Measurements from ENCODE around the gene UST. TPM values are rescaled to one million over a fixed set of nuclear protein-coding genes. Genes with fewer than 3 reads are reported as not detected.

Gene UST
- total RNA-seq, 1 donor: 1.6 TPM

GRCh38 chr6:149050160-149050559, 303.3 kb downstream of the UST start:
- DNase-seq (ENCODE audit: low read depth in 2 of 3, low spot score in 2 of 3): no peak

DNA sequence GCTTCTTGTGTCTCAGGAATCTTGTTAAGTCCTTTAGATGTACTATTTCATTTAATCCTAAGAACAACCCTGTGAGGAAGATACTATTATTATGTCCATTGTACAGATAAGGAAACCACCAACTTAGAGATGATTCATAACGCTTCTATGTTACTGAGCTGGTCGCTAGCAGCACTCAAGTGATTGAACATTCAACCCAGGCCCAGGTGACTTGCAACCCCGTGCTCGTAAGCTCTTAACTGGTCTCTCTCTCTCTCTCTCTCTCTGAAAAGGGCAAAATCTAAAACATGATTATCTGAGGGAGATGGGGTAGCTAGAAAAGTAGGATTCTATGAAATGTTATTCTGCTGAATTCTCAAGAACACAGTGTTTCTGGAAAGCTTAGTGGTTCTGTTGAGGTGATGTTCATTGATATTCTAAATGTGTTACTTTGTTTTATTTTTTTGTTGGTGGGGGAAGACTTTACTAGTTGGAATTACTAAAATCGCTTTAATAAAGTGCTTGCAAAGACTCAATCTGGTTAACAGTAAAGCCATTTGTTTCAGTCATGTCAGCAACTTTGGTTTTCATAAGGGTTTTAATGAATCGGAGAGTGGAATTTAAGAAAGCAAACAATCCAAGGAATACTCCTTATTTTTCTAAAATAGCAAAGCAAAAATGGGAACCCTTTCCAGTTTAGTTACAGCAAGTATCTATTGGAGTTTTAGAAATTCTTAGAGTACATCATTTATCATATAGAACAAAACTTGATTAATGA, 305.7 kb downstream of the UST start:
- DNase-seq (ENCODE audit: low read depth in 2 of 3, low spot score in 2 of 3): no peak

- no peak for DNase-seq (ENCODE audit: low read depth in 2 of 3, low spot score in 2 of 3)
Measured at GRCh38 chr6:149053848-149054558, 307.2 kb downstream of the UST start.

- DNase-seq (ENCODE audit: low read depth in 2 of 3, low spot score in 2 of 3): no peak
Measured at GRCh38 chr6:149054559-149055194, 307.8 kb downstream of the UST start.

DNA sequence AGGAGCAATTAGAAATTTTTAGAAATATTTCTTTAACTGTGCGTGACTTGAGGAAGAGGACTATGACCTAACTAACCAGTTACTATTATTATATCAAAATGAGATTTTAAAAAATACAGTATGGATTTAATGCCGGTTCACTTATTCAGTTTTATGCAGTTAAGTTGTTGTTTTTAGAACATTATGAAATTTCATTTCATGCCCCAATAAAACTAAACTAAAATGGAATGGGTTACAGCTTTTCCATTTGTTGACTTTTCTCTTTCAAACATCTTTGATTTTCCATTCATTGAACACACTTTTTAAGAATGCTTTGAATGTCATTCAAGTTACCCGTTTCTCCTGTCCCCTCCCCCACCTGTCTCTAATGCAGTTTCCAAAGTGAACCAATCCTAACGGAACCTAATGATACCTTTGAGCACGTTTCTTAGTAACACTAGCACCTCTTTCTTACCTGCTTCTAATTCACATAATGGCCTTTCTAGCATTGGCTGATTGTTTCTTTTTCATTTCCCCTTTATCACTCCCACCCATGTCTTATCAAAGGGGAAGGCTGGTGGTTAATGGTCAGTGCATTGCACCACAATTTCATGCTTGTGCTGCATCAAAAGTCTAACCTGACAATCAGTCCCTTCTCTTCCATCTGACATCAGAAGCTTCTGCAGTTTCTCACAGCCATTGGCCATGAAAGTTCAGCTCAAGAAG, 308.5 kb downstream of the UST start:
- DNase-seq (ENCODE audit: low read depth in 2 of 3, low spot score in 2 of 3): peak in 1 of 3 donors; percentile 47

- DNase-seq (ENCODE audit: low read depth in 2 of 3, low spot score in 2 of 3): no peak
Measured at GRCh38 chr6:149056777-149057463, 310.1 kb downstream of the UST start.

DNA sequence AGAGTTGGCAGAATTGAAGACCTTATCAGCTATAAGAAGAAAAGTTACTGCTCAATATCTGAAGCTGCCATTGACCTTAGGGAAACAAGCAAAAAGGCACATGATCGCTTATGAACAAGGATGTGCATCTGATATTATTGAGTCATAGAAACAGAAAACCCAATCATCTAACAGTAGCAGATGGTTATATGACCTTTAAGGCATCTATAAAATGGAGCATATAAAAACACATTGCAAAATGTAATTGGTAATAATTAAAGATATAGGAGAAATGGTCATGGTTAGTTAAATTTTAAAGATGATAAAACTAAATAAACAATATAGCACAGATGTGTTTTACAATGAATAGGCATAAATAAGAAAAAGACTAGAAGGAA, 310.6 kb downstream of the UST start:
- DNase-seq (ENCODE audit: low read depth in 2 of 3, low spot score in 2 of 3): no peak

DNA sequence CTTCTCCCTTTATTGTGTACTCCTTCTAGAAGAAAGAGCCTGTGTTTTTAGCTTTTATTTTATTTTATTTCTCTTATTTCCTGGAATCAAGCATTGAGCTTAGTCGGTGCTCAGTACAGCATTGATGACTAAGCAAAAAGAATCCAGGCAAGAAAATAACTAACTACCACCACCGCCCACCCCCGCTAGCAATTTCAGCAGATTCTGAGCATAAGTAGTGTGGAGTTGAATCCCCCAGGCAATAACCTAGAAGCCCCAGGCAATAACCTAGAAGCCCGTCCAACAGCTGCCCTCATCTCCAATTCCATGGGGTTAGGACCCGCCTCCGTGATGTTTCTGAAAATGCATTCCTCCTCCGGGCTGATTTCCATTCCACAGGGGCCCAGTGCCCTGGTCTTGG, 312.7 kb downstream of the UST start:
- peak in 1 of 3 donors; percentile 40 for DNase-seq (ENCODE audit: low read depth in 2 of 3, low spot score in 2 of 3)

DNA sequence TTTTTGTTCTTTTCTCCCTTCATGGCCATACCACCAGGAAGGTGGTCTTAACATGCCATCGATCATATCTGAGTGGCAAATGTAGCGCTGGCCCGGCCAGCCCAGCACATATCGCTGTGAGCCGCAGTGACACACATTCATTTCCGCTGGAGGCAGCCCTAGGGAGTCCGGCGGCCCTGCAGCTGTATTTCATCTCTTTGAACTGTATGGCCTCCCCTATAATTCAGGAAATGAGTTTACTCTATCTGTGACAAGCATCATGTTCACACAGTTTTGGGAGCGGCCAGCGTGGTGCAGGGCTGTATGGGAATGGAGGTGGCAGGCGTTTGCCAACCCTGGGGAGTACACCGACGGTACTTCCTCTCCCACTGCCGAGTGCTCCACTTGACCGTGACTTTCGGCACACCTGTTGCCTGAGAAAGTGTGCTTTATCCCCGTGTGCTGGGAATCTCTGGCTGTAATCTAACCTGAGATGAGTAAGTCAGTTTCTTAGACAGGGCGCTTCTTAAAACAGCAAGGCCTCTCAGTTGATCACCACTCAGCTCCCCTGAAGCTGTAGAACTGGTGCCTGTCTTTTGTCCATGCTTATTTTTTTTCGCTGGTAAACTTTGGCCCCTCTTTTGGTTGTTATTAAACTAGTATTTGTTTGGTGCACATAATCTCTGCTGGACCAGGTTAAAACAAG, 313.6 kb downstream of the UST start:
- DNase-seq (ENCODE audit: low read depth in 2 of 3, low spot score in 2 of 3): peak in 2 of 3 donors; percentile 77 to 81

- no peak for DNase-seq (ENCODE audit: low read depth in 2 of 3, low spot score in 2 of 3)
Measured at GRCh38 chr6:149060985-149061760, 314.3 kb downstream of the UST start.

GRCh38 chr6:149061930-149062329, 315.1 kb downstream of the UST start:
- no peak for DNase-seq (ENCODE audit: low read depth in 2 of 3, low spot score in 2 of 3)

- DNase-seq (ENCODE audit: low read depth in 2 of 3, low spot score in 2 of 3): no peak
Measured at GRCh38 chr6:149062653-149063348, 316.0 kb downstream of the UST start.

DNA sequence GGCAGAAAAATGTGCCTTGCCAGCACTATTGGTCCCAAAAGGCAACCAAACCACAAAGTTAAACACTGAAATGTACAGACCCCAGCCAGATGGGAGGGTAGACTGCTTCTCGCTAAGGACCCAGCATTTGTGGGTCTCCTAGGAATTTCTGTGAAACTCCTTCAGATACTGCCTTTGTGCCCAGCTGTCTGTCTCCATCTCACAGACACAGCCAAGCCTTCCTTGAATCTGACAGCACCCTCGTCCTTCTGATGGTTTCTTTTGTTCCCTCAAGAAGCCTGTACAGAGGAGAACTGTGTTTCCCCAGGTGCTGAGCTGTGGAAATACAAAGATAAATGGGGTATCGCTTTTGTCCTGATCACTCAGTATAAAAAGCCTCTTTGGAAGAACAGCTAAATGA, 316.6 kb downstream of the UST start:
- no peak for DNase-seq (ENCODE audit: low read depth in 2 of 3, low spot score in 2 of 3)

GRCh38 chr6:149064001-149064659, 317.3 kb downstream of the UST start:
- DNase-seq (ENCODE audit: low read depth in 2 of 3, low spot score in 2 of 3): no peak

GRCh38 chr6:149064660-149065015, 317.8 kb downstream of the UST start:
- no peak for DNase-seq (ENCODE audit: low read depth in 2 of 3, low spot score in 2 of 3)

DNA sequence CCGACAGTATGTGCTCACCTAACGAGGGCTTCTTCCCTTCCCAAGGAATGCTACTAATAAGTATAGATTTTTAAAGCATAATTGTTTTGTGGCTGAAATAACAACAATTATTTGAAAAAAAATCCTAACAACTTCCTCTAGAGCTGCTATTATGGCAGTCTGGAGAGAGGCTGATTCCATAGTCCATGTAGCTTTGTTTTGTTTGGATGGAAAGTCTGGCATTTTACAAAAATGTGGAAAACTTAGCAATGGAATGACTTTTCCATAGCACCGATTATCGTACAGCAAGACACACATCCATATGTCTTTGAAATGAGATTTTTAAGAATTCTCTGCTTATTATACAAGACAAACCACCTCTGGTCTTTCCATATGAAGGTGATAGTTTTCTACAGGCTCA, 318.3 kb downstream of the UST start:
- no peak for DNase-seq (ENCODE audit: low read depth in 2 of 3, low spot score in 2 of 3)

DNA sequence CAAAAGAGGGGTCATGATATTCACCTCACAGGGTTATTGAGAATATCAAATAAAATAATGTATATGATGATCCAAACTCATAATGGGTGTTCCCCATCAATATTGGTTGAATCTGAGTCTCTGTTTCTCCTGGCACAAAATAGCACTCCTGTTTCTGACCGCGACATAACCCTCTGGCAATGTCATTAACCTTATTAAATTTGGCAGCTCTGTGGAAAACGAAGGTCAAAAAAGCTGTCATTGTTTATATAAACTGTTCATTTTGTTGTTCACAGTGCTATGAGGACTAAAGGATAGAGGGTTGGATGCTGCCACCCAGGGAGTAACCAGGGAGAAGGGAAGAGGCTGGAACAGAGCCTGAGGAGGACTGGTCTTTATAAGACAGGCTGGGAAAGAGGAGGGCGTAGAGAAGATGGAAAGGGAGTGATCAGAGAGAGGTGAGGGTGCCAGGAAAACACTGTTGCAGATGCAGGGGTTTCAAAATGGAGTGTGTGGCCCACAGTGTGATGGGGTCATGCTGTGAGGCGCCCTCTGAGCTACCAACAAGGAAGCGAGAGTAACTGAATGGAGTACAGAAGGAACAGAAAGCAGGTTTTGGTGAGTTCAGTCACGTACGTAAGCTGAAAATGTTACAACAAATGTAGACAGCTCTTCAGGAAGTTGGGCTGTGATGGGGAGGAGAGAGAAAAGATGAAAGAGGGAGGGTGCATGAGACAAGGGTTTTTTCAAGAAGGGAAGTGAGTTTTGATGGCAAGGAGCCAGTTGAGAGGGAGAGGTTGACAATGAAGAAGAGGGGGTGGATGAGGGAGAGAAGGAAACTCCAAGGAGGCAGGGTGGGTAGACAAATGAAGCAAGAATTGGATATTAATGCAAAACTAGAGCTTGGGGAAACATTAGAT, 319.1 kb downstream of the UST start:
- peak; percentile 52 to 92 (median 73) for DNase-seq (ENCODE audit: low read depth in 2 of 3, low spot score in 2 of 3)
